ENCODE measurements around the gene MOB2. TPM values are rescaled to one million over a fixed set of nuclear protein-coding genes. Genes with fewer than 3 reads are reported as not detected.
A peak's percentile ranks its signal among the peaks of the same experiment; 100 is the strongest.

Gene MOB2
- total and polyA plus RNA-seq, 12 donors = 25.2 to 59.1 (median 45.2) TPM

DNA sequence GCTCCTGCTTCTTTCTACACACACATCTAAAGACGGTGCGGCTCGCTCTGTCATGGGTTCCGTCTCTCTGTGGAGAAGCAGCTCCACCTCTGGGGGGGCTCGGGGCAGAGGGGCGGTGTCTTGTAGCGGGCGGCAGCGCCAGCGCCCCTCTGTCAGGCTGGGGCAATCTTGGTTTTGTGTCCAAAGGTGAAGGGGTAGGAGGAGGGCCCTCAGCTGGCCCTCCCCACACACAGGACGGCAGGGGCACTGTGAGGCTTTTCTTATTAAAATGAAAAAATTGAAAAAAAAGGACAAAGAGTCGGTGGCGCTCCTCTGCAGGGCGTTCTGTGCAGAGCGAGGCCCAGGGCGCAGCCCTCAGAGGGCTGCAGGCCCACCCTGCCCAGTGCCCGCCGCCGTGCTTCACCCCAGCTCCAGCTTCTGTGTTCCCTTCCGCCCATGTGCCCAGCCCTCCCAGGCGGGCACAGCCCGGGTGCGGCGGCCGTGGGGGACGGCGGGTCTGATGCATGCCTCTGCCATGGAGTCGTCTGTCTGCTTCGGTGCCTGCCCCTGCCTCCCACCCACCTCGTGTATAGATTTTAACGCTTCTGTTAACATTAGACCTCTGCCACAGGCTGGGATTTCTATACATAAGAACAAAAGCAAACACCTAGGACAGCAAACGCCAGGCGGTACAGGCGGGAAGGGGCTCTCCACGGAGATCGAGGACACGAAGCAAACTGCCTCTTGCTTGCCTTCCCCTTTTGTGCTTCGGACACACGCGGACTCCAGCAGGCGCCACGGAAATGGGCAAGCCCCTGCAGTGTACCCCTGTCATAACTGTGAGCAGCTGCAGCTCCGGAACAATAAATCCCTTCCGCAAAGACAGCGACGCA, 24.5 kb downstream of the MOB2 start:
- ATAC-seq (no peak), DNase-seq (no peak)
- H3K4me3 ChIP-seq = no peak overlapping the region
- peaks cover 0 to 8% (median 0%) of the 10 kb centered on the region in 11 donors for H3K9me3 ChIP-seq
- no peak overlapping the region for H3K27ac ChIP-seq
- TF ChIP-seq, protein P1, sequence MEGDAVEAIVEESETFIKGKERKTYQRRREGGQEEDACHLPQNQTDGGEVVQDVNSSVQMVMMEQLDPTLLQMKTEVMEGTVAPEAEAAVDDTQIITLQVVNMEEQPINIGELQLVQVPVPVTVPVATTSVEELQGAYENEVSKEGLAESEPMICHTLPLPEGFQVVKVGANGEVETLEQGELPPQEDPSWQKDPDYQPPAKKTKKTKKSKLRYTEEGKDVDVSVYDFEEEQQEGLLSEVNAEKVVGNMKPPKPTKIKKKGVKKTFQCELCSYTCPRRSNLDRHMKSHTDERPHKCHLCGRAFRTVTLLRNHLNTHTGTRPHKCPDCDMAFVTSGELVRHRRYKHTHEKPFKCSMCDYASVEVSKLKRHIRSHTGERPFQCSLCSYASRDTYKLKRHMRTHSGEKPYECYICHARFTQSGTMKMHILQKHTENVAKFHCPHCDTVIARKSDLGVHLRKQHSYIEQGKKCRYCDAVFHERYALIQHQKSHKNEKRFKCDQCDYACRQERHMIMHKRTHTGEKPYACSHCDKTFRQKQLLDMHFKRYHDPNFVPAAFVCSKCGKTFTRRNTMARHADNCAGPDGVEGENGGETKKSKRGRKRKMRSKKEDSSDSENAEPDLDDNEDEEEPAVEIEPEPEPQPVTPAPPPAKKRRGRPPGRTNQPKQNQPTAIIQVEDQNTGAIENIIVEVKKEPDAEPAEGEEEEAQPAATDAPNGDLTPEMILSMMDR (IDR thresholded peaks at IDR 0.05) = no peak
- H3K27me3 ChIP-seq = no peaks in the 10 kb centered on the region
- intact Hi-C loops (cut with DNase I) = no loop called here
- H3K4me1 ChIP-seq = peaks cover 0 to 12% (median 0%) of the 10 kb centered on the region in 9 donors
- H3K36me3 ChIP-seq = peaks cover 0 to 22% (median 0%) of the 10 kb centered on the region in 9 donors
- WGBS, 2 donors = 91 to 92% methylated on average over 46 of the region's 46 CpGs

GRCh38 chr11:1460986-1461825, 25.4 kb downstream of the MOB2 start:
- peaks cover 0 to 12% (median 0%) of the 10 kb centered on the region in 9 donors for H3K4me1 ChIP-seq
- H3K27ac ChIP-seq = peak overlapping the region in 5 of 10 donors; percentile 9 to 23 (median 14)
- ATAC-seq = no peak
- intact Hi-C loops (cut with DNase I) = no loop called here
- H3K36me3 ChIP-seq = peaks cover 0 to 22% (median 0%) of the 10 kb centered on the region in 9 donors
- H3K27me3 ChIP-seq = no peaks in the 10 kb centered on the region
- H3K4me3 ChIP-seq = peak overlapping the region in 1 of 10 donors; percentile 22
- peaks cover 0 to 8% (median 0%) of the 10 kb centered on the region in 11 donors for H3K9me3 ChIP-seq
- WGBS, 2 donors = 74 to 79% methylated on average over 50 of the region's 50 CpGs
- TF ChIP-seq, protein P1 (IDR thresholded peaks at IDR 0.05) = no peak
- no peak for DNase-seq

GRCh38 chr11:1460396-1460985, 26.1 kb downstream of the MOB2 start:
- Histone ChIP-seq H3K4me3 (peak overlapping the region in 1 of 10 donors; percentile 22), H3K4me1 (peaks cover 0 to 12% (median 0%) of the 10 kb centered on the region in 9 donors), H3K27me3 (no peaks in the 10 kb centered on the region), H3K27ac (peak overlapping the region in 4 of 10 donors; percentile 7 to 23 (median 14)), H3K9me3 (peaks cover 0 to 8% (median 0%) of the 10 kb centered on the region in 11 donors), H3K36me3 (peaks cover 0 to 17% (median 0%) of the 10 kb centered on the region in 9 donors)
- DNase-seq (no peak), ATAC-seq (peak in 4 of 8 donors; percentile 9 to 30 (median 15))
- WGBS, 2 donors = 76 to 82% methylated on average over 33 to 44 of the region's 44 CpGs
- intact Hi-C loops (cut with DNase I) = no loop called here
- TF ChIP-seq, protein P1 (IDR thresholded peaks at IDR 0.05) = no peak

Data from heart right ventricle (tissue), 16 donors.